H1 (cell line): ENCODE results near the gene WNK2. TPM values are rescaled to one million over a fixed set of nuclear protein-coding genes. Genes with fewer than 3 reads are reported as not detected.

ENCODE experiments used
- CTCF ChIA-PET: fragments of 300-600 bp; sonication (Branson Sonifier 250); formaldehyde crosslinking; loops from one replicate; lab custom pipeline; 2021; ENCODE audit not compliant: partially characterized antibody; lab: Charles Lee
- POLR2A ChIA-PET: fragments of 300-600 bp; sonication (Branson Sonifier 250); formaldehyde crosslinking; loops from one replicate; lab custom pipeline; 2021; ENCODE audit warnings: inconsistent platforms; ENCODE audit not compliant: partially characterized antibody; lab: Charles Lee
- DNase-seq, 2 experiments: peaks; one replicate each; pipeline versions ENCODE4 v3.0.0 to v3.0.0-alpha.2; 2010 to 2022; ENCODE audit warnings: low spot score in 2 of 2, low read depth in 1 of 2, mixed read lengths in 1 of 2
- FAIRE-seq: peaks from 2 replicates; lab custom pipeline; 2011; peaks lifted over from hg19 to GRCh38; lab: Jason Lieb, UNC
- H2AFZ ChIP-seq: 2 replicates; pipeline ENCODE4 v1.8.1; 2012; ENCODE audit warnings: low read length, inconsistent platforms
- H2AK5ac ChIP-seq: 2 replicates; pipeline ENCODE4 v1.6.1; 2013; ENCODE audit warnings: low read depth, low read length
- H2BK120ac ChIP-seq: replicated peaks from 2 replicates; pipeline ENCODE3; 2013; ENCODE audit warnings: low read depth, low read length, inconsistent platforms
- H2BK12ac ChIP-seq: 2 replicates; pipeline ENCODE4 v1.6.1; 2013; ENCODE audit warnings: low read depth, low read length
- H2BK15ac ChIP-seq: 2 replicates; pipeline ENCODE4 v1.6.1; 2013; ENCODE audit warnings: low read length
- H2BK20ac ChIP-seq: 2 replicates; pipeline ENCODE4 v1.6.1; 2013; ENCODE audit warnings: low read length
- H2BK5ac ChIP-seq: 2 replicates; pipeline ENCODE4 v1.6.1; 2013; ENCODE audit warnings: low read depth, low read length
- H3K14ac ChIP-seq: 2 replicates; pipeline ENCODE4 v1.6.1; 2013; ENCODE audit warnings: inconsistent platforms; ENCODE audit not compliant: insufficient read length
- H3K18ac ChIP-seq: 2 replicates; pipeline ENCODE4 v1.6.1; 2013; ENCODE audit warnings: low read length; ENCODE audit errors: extremely low read depth
- H3K23ac ChIP-seq: 2 replicates; pipeline ENCODE4 v1.6.1; 2013; ENCODE audit warnings: inconsistent platforms; ENCODE audit not compliant: insufficient read length
- H3K23me2 ChIP-seq: 2 replicates; pipeline ENCODE4 v1.6.1; 2013; ENCODE audit warnings: low read depth, low read length
- H3K27ac ChIP-seq: 2 replicates; pipeline ENCODE4 v1.6.1; 2011; ENCODE audit warnings: low read depth, low read length, inconsistent platforms
- H3K27me3 ChIP-seq, 4 experiments: replicated peaks in 1 of 4; 1 replicate in 1 of 4; 2 replicates in 3 of 4; pipeline versions ENCODE4 v1.6.1 to v1.8.1; 2011 to 2013; ENCODE audit warnings: low read length in 3 of 4, mild to moderate bottlenecking in 3 of 4, inconsistent platforms in 2 of 4, mixed read lengths in 2 of 4, moderate library complexity in 1 of 4; ENCODE audit not compliant: control insufficient read depth in 3 of 4, insufficient read depth in 3 of 4; ENCODE audit errors: extremely low read depth in 1 of 4
- H3K36me3 ChIP-seq, 4 experiments: 2 replicates each; pipeline versions ENCODE4 v1.6.1 to v1.8.1; 2011 to 2013; ENCODE audit warnings: mild to moderate bottlenecking in 4 of 4, low read length in 3 of 4, moderate library complexity in 2 of 4, control low read depth in 1 of 4, inconsistent platforms in 1 of 4; ENCODE audit not compliant: insufficient read depth in 4 of 4, control insufficient read depth in 2 of 4
- H3K4ac ChIP-seq: replicated peaks from 2 replicates; pipeline ENCODE3; 2013; ENCODE audit warnings: low read length, low read depth, mixed read lengths, inconsistent platforms; ENCODE audit not compliant: insufficient read length
- H3K4me1 ChIP-seq, 4 experiments: replicated peaks in 1 of 4; 1 replicate in 1 of 4; 2 replicates in 3 of 4; pipeline versions ENCODE4 v1.6.1 to v1.8.1; 2011 to 2013; ENCODE audit warnings: low read length in 3 of 4, inconsistent platforms in 2 of 4, mixed read lengths in 1 of 4; ENCODE audit not compliant: insufficient read depth in 4 of 4, control insufficient read depth in 3 of 4
- H3K4me2 ChIP-seq, 2 experiments: 2 replicates each; pipeline versions ENCODE4 v1.6.1 to v1.8.1; 2011 to 2013; ENCODE audit warnings: low read depth in 2 of 2, low read length in 2 of 2, control low read depth in 1 of 2, inconsistent platforms in 1 of 2, mild to moderate bottlenecking in 1 of 2; ENCODE audit not compliant: insufficient read depth in 1 of 2
- H3K4me3 ChIP-seq, 4 experiments: fragments of 200-600, 300-600 bp in 1 of 4; sonication (generic), shearing (Covaris generic), sonication (Bioruptor Twin) in 1 of 4; 2 replicates each; pipeline versions ENCODE4 v1.5.1 to v1.8.1; 2011 to 2016; ENCODE audit warnings: low read length in 4 of 4, low read depth in 3 of 4, control low read depth in 2 of 4, inconsistent platforms in 2 of 4, mild to moderate bottlenecking in 2 of 4, mixed read lengths in 1 of 4, moderate library complexity in 1 of 4; ENCODE audit not compliant: insufficient read depth in 2 of 4; ENCODE audit errors: extremely low read depth in 1 of 4
- H3K56ac ChIP-seq: replicated peaks from 2 replicates; pipeline ENCODE3; 2013; ENCODE audit warnings: low read depth, mild to moderate bottlenecking, mixed read lengths, low read length, inconsistent platforms; ENCODE audit not compliant: insufficient read length
- H3K79me1 ChIP-seq: 2 replicates; pipeline ENCODE4 v1.6.1; 2013; ENCODE audit warnings: low read depth, low read length, control low read depth
- H3K79me2 ChIP-seq, 2 experiments: 2 replicates each; pipeline versions ENCODE4 v1.6.1 to v1.8.1; 2012 to 2013; ENCODE audit warnings: low read length in 2 of 2, mild to moderate bottlenecking in 2 of 2, inconsistent platforms in 1 of 2; ENCODE audit not compliant: insufficient read depth in 2 of 2, control insufficient read depth in 1 of 2
- H3K9ac ChIP-seq, 4 experiments: replicated peaks in 1 of 4; 1 replicate in 1 of 4; 2 replicates in 3 of 4; pipeline versions ENCODE4 v1.6.1 to v1.8.1; 2011 to 2013; ENCODE audit warnings: low read depth in 3 of 4, low read length in 3 of 4, control low read depth in 2 of 4, mild to moderate bottlenecking in 2 of 4, moderate library complexity in 2 of 4, inconsistent platforms in 1 of 4; ENCODE audit errors: extremely low read depth in 1 of 4
- H3K9me3 ChIP-seq, 2 experiments: 2 replicates each; pipeline versions ENCODE4 v1.6.1 to v1.8.1; 2012 to 2013; ENCODE audit warnings: mild to moderate bottlenecking in 2 of 2, moderate library complexity in 2 of 2, control low read depth in 1 of 2, inconsistent platforms in 1 of 2, low read depth in 1 of 2, low read length in 1 of 2, mixed read lengths in 1 of 2; ENCODE audit not compliant: insufficient read depth in 2 of 2
- H4K20me1 ChIP-seq, 2 experiments: replicated peaks in 1 of 2; 2 replicates each; pipeline versions ENCODE3 to v1.8.1; 2011 to 2013; ENCODE audit warnings: inconsistent platforms in 2 of 2, low read length in 2 of 2, mild to moderate bottlenecking in 1 of 2; ENCODE audit not compliant: insufficient read depth in 2 of 2, control insufficient read depth in 1 of 2
- H4K5ac ChIP-seq: 2 replicates; pipeline ENCODE4 v1.6.1; 2013; ENCODE audit warnings: low read length, low read depth, mixed read lengths, inconsistent platforms; ENCODE audit not compliant: insufficient read length
- H4K8ac ChIP-seq: 2 replicates; pipeline ENCODE4 v1.8.0; 2013; ENCODE audit warnings: mild to moderate bottlenecking, moderate library complexity, low read length, inconsistent platforms; ENCODE audit not compliant: insufficient read depth; ENCODE audit errors: extremely low read depth
- H4K91ac ChIP-seq: replicated peaks from 2 replicates; pipeline ENCODE3; 2013; ENCODE audit warnings: low read length, mixed read lengths, inconsistent platforms; ENCODE audit not compliant: insufficient read length
- WGBS, 2 experiments: shearing (Covaris generic) in 1 of 2; methylation state at CpG; one replicate each; pipeline versions ENCODE4 v1.1.6 to v1.1.7; 2013 to 2015; ENCODE audit warnings: low lambda C conversion rate in 2 of 2, mixed read lengths in 2 of 2, inconsistent platforms in 1 of 2, low coverage in 1 of 2, missing lambda C conversion rate in 1 of 2; ENCODE audit not compliant: insufficient replicate concordance in 2 of 2, insufficient coverage in 1 of 2, insufficient read length in 1 of 2; ENCODE audit errors: extremely low coverage in 1 of 2, missing lambda C conversion rate in 1 of 2; 5-methylcytosine and 5-hydroxymethylcytosine counted together
- polyA plus RNA-seq, 7 experiments: library from polyadenylated mRNA; depleted of rRNA in 3 of 7; stranded (reverse) in 5 of 7; unstranded in 2 of 7; fragments of >200 nt in 5 of 7; fragments of 200-250 nt in 2 of 7; gene quantifications; 1 replicate in 5 of 7; 2 replicates in 1 of 7; 4 replicates in 1 of 7; pipeline versions ENCODE4 v1.2.1 to v1.2.3, GENCODE V29; 2011 to 2013; ENCODE audit warnings: missing spikeins in 2 of 7, mixed read lengths in 2 of 7
- total RNA-seq: library from RNA; stranded (reverse); fragmentation: NEBNext Ultra II Directional; extraction: Animal tissue kit (Norgen Biotek cat#: 25700); gene quantifications from 2 replicates; pipeline ENCODE4 v1.2.1, GENCODE V29; 2021
- TF ChIP-seq, protein P1 (sequence below): IDR thresholded peaks from 2 replicates; pipeline ENCODE4 v1.6.1; 2012; ENCODE audit warnings: inconsistent platforms

Gene WNK2
- total and polyA plus RNA-seq, 2 of the 8 experiments (the other 6 are each of a cell fraction or from before 2014, with no cell fraction given) = 12.0 to 87.2 TPM

DNA sequence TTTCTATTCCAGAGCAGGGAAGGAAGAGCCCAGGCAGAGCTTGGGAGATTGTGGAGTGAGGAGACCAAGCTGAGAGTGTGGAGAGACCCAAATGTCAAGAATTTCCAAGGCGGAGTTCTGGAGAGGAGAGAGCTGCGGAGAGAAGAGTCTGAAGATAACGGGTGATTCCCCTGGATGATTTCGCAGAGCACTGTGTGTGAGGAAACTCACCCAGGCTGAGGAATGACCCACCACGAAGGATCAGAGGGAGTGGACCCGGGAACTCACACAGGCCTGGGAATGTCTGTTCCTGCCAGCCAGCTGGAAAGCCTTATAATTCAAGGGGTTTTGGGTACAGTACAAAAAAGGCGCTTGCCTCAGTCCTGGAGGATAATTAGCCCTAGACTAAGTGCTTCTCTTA, 94.2 kb downstream of the WNK2 start:
- no peak overlapping the region for H3K14ac ChIP-seq
- no peak overlapping the region for H2BK15ac ChIP-seq
- no peak overlapping the region for H3K27ac ChIP-seq
- WGBS, 2 experiments = 88% methylated on average over 7 of the region's 7 CpGs; no CpG with 5 or more reads in 1 of the 2 experiments
- CTCF ChIA-PET = interaction anchor here (0.6 to 1.2 kb wide), 2 partner anchors 13 to 33 kb away, joined by 3 read pairs; no protein-coding TSS in a partner anchor
- H3K9me3 ChIP-seq = no peaks in the 10 kb centered on the region
- no peaks in the 10 kb centered on the region for H3K27me3 ChIP-seq
- H4K8ac ChIP-seq = no peak overlapping the region
- H3K23ac ChIP-seq = no peak overlapping the region
- H4K5ac ChIP-seq = no peak overlapping the region
- no peaks in the 10 kb centered on the region for H3K4me1 ChIP-seq
- no peak overlapping the region for H3K56ac ChIP-seq
- H2BK12ac ChIP-seq = no peak overlapping the region
- DNase-seq (no peak), FAIRE-seq (no peak)
- H2AFZ ChIP-seq = no peak overlapping the region
- no peak overlapping the region for H2BK5ac ChIP-seq
- H3K23me2 ChIP-seq = no peaks in the 10 kb centered on the region
- H3K79me1 ChIP-seq = no peaks in the 10 kb centered on the region
- no peaks in the 10 kb centered on the region for H3K79me2 ChIP-seq
- H3K9ac ChIP-seq = no peak overlapping the region
- no peak overlapping the region for H4K91ac ChIP-seq
- H2BK20ac ChIP-seq = no peak overlapping the region
- H3K4ac ChIP-seq = no peak overlapping the region
- TF ChIP-seq, protein P1, sequence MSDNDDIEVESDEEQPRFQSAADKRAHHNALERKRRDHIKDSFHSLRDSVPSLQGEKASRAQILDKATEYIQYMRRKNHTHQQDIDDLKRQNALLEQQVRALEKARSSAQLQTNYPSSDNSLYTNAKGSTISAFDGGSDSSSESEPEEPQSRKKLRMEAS = no peak
- TF ChIP-seq, all 59 proteins: peak for 0
- Histone ChIP-seq H3K36me3 (no peaks in the 10 kb centered on the region; a peak in 2 of 8 replicates), H2BK120ac (no peak overlapping the region), H3K4me2 (no peak overlapping the region), H2AK5ac (no peak overlapping the region), H4K20me1 (no peaks in the 10 kb centered on the region), H3K4me3 (no peak overlapping the region), H3K18ac (no peak overlapping the region)
- POLR2A ChIA-PET = no interaction called here
